SHP77 (cell line): Measurements from ENCODE around the gene ZKSCAN5.
"Not testable (repeated sequence)": the region's sequence is repeated elsewhere in the genome, so short reads cannot be mapped to it uniquely, and the experiment has no call there.

Experiments used
- DNase-seq, 2 experiments: peaks; one replicate each; lab custom pipeline; 2025; lab: John Stamatoyannopoulos, UW

The ZKSCAN5 gene

GRCh38 chr7:99551767-99552463 lies 47.5 kb downstream of the ZKSCAN5 start, which contains the start of gene FAM200A:
FAM200A (minus strand) TSS chr7:99552114; CDS start chr7:99548407, 3,707 bp downstream.
- DNase-seq = peak; percentile 90 to 91

- no peak for DNase-seq
These were observed 48.6 kb downstream of the ZKSCAN5 start for GRCh38 chr7:99553039-99553438.

DNA sequence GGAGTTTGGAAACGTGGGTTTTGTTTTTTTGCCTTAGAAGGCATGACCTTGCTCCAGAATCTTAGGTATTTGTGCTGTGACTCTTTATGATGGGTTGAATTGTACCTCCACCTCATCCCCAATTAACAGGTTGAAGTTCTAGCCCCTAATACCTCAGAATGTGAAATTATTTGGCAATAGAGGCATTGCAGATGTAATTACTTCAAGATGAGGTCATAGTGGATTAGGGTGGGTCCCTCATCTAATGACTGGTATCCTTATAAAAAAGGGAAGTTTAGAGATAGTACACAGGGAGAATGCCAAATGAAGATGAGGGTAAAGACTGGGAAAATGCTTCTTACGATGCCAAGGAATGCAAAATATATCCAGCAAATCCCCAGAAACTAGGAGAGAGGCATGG lies 50.5 kb downstream of the ZKSCAN5 start:
- no peak for DNase-seq

GRCh38 chr7:99557196-99557607 lies 52.7 kb downstream of the ZKSCAN5 start:
- no peak for DNase-seq

GRCh38 chr7:99557940-99558305 lies 53.5 kb downstream of the ZKSCAN5 start:
- no peak for DNase-seq

GRCh38 chr7:99558306-99559174 lies 54.1 kb downstream of the ZKSCAN5 start, which contains the start of gene ZNF655:
ZNF655 (plus strand) TSS chr7:99558642; CDS start chr7:99560560, 1,918 bp downstream.
- DNase-seq = peak; percentile 81 to 89

GRCh38 chr7:99559175-99559915 lies 54.9 kb downstream of the ZKSCAN5 start:
- DNase-seq = no peak

DNA sequence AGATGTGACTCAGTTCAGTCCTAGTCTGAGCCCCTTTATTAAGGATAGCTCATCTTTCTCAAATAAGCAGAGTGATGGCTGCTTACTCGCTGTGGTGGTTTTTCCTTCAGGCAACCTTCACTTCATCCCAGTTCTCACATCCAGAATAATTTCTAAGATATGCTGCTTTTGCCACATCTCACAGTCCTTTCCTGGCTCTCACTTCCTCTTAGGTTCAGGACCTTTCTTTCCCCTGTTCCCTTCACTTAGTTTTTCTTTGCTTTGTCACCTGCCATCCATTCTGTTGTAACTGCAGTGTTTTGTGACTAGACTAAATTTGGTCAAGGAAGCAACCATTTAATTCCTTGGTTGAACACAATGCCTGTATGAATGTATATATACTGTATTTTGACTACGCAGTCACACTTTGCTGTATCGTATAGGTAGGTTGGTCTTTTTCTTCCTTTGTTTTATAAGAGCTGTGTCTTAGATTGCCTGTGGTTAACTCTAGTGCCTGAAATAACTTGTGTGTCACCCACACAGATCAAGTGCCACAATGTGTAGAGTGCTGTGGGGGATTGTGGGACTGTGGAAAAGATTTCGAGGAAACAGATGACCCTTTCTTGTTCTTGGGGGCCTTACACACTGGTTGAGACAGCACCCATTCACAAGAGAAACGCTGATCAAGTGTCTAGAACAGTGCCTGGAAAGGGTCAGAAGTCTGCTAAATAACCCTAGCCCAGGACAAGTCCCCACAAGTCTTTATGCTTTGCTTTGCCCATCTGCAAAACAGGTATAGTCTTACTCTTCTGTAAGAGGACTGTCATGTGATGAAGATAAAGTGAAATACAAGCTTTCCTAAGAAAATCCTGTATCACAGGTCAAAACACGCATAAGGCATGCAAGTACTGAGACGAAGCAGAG lies 56.6 kb downstream of the ZKSCAN5 start:
- no peak for DNase-seq

DNA sequence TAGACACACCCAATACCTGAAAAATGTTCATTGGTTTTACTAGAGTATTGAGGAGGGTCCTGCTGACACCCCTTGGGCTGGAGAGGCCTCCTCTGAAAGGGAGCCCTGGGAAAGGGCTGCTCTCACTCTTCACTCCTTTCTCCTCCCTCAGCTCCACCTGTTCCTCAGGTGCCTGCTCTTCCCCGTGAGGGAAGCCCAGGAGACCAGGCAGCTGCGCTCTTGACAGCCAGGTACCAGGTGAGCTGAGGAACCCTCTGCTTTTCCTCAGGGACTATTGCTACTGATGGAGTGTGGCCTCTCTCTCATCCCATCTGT lies 57.2 kb downstream of the ZKSCAN5 start:
- no peak for DNase-seq

DNA sequence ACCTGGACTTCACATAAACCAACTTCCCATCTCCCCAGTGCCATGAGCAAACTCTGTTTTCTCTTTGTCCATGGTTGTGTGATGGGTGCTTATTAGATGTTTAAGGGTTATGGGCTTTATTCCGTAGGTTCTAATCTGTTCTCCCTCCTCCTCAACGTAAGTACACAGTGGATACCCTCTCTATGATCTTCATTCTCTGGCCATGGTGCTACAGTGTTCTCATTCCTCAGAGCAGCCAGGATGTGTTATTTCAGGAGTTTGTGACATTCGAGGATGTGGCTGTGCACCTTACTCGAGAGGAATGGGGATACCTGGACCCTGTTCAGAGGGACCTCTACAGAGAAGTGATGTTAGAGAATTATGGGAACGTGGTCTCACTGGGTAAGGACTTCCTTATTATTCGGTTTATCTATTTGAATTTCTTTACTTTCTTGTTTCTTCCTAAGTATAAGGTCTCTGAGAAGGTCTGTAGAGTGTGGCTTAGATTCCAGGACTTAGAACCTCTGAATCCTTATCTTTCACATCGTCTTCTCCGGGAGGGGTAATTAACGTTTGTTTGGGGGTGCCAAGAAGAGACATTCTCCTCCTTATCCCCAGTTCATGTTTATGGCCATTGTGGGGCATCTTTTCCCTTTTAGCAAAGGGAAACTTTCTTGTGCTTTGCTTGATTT lies 57.8 kb downstream of the ZKSCAN5 start:
- no peak for DNase-seq

DNA sequence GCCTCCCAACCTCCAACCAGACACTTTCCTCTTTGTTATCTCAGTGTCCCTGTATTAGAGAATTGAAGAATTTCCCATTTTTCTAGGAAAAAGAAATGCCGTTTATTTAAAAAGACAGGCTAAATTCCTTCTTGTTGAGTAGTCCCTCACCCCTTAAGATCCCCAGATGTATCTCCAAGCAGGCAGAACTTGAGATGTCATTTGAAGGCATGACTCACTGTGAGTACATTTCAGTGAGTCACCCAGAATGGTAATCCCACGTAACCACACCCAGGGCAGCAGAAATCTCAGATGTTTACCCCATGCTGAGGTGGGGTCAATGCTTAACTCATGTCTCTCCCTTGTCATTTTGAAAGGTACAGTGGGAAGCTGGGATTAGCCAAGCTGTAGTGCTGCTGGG lies 58.4 kb downstream of the ZKSCAN5 start:
- DNase-seq = no peak

GRCh38 chr7:99563650-99564049 lies 59.2 kb downstream of the ZKSCAN5 start:
- DNase-seq = no peak

DNA sequence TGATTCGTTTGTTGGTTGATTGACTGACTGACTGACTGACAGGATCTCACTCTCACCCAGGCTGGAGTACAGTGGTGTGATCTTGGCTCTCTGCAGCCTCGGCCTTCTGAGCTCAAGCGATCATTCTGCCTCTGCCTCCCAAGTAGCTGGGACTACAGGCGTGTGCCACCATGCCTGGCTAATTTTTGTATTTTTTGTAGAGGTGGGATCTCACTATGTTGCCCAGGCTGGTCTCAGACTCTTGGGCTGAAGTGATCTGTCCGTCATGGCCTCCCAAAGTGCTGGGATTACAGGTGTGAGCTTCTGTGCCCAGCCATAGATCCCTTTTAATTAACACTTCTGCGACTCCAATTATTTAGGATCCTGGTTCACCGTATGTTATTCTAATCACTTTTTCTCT lies 64.3 kb downstream of the ZKSCAN5 start:
- DNase-seq = not testable (repeated sequence)

GRCh38 chr7:99571768-99572167 lies 67.3 kb downstream of the ZKSCAN5 start:
- DNase-seq = no peak

GRCh38 chr7:99573257-99573656 lies 68.8 kb downstream of the ZKSCAN5 start:
- no peak for DNase-seq

- no peak for DNase-seq
These were observed 71.8 kb downstream of the ZKSCAN5 start for GRCh38 chr7:99576251-99576650.

DNA sequence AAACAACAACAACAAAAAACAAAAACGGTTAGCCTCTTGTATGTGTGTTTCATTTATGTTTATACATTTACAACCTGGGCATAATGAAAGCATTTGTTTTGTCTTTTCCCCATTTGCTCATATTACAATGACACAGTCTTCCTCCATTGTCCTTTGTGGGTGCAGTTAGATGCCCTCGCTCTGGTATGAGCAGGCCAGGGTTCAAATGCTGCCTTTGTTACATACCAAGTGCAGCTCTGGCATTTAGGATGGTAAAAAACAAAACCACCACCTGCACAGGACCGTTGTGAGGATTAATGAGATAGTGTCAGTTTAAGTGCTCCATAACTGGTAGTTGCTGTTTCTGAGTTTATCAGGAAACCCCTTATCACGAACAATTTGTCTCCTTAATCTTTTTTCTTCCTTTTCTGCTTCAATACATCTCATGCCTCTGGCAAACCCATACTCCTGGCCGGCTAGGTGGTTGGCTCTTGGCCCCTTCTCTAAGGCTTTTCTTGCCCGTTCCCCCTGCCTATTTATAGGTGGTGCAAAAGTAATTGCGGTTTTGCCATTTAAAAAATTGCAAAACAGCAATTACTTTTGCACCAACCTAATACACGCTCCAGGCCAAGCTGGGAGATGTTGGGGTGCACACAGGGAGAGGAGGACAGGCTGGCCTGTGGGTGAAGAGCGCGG lies 75.0 kb downstream of the ZKSCAN5 start:
- no peak for DNase-seq

DNA sequence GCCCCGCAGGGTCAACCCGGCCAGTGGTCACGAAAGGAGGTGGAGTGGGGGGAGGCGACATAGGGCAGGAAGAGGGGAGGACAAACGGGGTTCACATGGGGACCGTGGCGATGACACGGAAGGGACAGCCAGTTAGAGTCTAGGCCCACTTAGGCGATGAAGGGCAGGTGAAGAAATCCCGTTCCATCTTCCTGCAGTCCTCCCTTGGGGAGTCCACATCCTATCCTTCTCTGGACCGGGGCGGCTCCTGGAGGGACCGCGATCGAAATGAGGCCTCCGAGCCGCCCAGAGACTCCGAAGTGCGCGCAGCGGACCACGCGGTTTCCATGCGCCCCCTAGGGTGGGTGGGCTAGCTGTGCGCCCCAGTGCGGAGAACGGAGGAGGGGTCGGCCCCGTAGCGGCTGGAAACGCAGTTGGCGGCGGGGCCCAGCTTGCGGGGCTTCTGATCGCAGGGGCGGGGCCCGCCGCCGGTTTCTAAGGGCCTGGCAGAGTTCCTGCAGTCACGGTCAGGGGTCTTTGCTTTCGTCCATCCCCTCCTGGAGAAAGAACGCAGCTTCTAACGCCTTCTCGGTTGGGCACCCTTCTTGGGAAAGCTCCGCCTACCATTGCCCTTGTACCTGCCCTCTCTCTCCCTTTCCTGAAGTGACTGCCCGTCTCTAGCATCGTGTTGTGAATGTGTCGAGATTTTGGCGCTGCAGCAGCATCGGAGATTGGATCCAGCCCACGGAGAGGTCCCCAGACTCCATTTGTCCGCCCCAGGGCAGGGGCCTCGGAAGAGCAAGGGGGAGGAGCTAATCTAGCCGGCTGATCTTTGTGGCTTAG lies 75.7 kb downstream of the ZKSCAN5 start:
- peak in 1 of 2 experiments; percentile 34 for DNase-seq

GRCh38 chr7:99580778-99581332 lies 76.4 kb downstream of the ZKSCAN5 start:
- not testable (repeated sequence) for DNase-seq
